B cell (primary cell): ENCODE results near the gene TIGD6.

Experiments
- CTCF ChIP-seq: fragments of 200-600 bp; IDR thresholded peaks from one replicate; pipeline ENCODE4 v1.8.0; 2022; ENCODE audit warnings: antibody characterized with exemption, mild to moderate bottlenecking
- EZH2 ChIP-seq: IDR thresholded peaks from 2 replicates; pipeline ENCODE4 v1.6.1; 2012; ENCODE audit warnings: borderline replicate concordance, low read depth, mild to moderate bottlenecking, moderate library complexity, low read length; ENCODE audit not compliant: insufficient read depth, poor library complexity, severe bottlenecking

- TF ChIP-seq CTCF (no peak), EZH2 (no peak)
Measured at GRCh38 chr5:150014456-150014855, 14.0 kb upstream of the TIGD6 start.
